ENCODE results near the gene PXN.

Gene PXN

DNA sequence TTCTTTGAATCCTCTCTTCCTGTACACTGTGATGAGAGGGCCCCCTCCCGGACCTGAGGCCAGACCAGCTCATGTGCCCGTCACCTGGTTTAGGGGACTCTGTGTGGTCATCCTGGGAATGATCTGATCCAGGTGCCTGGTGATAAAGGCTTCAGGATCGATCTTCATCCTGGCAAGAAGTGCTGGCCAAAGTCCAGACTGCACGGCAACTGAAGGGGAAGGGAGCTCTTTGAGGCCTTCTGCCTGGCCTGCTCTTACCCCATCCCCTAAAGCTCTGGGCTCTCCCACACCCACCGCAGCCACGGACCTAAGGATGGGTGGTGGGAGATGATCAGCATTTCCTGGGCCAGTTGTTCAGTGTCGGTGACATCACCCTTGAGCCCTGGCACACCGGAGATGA lies 102.8 kb downstream of the PXN start:
- no peak for DNase-seq
- peaks cover 84% of the 10 kb centered on the region for H3K36me3 ChIP-seq
- TF ChIP-seq, protein P1, sequence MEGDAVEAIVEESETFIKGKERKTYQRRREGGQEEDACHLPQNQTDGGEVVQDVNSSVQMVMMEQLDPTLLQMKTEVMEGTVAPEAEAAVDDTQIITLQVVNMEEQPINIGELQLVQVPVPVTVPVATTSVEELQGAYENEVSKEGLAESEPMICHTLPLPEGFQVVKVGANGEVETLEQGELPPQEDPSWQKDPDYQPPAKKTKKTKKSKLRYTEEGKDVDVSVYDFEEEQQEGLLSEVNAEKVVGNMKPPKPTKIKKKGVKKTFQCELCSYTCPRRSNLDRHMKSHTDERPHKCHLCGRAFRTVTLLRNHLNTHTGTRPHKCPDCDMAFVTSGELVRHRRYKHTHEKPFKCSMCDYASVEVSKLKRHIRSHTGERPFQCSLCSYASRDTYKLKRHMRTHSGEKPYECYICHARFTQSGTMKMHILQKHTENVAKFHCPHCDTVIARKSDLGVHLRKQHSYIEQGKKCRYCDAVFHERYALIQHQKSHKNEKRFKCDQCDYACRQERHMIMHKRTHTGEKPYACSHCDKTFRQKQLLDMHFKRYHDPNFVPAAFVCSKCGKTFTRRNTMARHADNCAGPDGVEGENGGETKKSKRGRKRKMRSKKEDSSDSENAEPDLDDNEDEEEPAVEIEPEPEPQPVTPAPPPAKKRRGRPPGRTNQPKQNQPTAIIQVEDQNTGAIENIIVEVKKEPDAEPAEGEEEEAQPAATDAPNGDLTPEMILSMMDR (IDR thresholded peaks at IDR 0.05; ENCODE audit: low read depth, low read length) = no peak

GRCh38 chr12:120161852-120162251 lies 103.7 kb downstream of the PXN start:
- Histone ChIP-seq H3K36me3 (peaks cover 87% of the 10 kb centered on the region), H3K27me3 (no peaks in the 10 kb centered on the region)
- DNase-seq = no peak

More for the DNA sequence above, 102.8 kb downstream of the PXN start:
- no peaks in the 10 kb centered on the region for H3K27me3 ChIP-seq
- H3K4me1 ChIP-seq = no peaks in the 10 kb centered on the region
- H3K9me3 ChIP-seq = no peaks in the 10 kb centered on the region
- H3K4me3 ChIP-seq (ENCODE audit: low read depth, low read length) = no peak overlapping the region

More at GRCh38 chr12:120161852-120162251, 103.7 kb downstream of the PXN start:
- Histone ChIP-seq H3K4me3 (ENCODE audit: low read depth, low read length) (no peak overlapping the region), H3K4me1 (no peaks in the 10 kb centered on the region), H3K9me3 (no peaks in the 10 kb centered on the region)
- TF ChIP-seq, protein P1 (IDR thresholded peaks at IDR 0.05; ENCODE audit: low read depth, low read length) = no peak

Measured in BE2C (cell line).